Measurements from ENCODE around the gene PTPN18. TPM values are rescaled to one million over a fixed set of nuclear protein-coding genes. Genes with fewer than 3 reads are reported as not detected.

Gene PTPN18
- total RNA-seq, 2 donors from 2014 or later: 79.2 to 93.3 TPM

GRCh38 chr2:130382313-130382917 lies 26.6 kb downstream of the PTPN18 start:
- H3K36me3 ChIP-seq: no peaks in the 10 kb centered on the region
- H3K9me3 ChIP-seq: no peaks in the 10 kb centered on the region
- DNase-seq (ENCODE audit: low spot score) (no peak), ATAC-seq (ENCODE audit: insufficient number of reproducible peaks, low FRiP score, low read depth) (no peak)
- H3K27ac ChIP-seq: no peak overlapping the region
- H3K27me3 ChIP-seq (replicated peaks; ENCODE audit: insufficient read depth): no peaks in the 10 kb centered on the region
- TF ChIP-seq, protein P1, sequence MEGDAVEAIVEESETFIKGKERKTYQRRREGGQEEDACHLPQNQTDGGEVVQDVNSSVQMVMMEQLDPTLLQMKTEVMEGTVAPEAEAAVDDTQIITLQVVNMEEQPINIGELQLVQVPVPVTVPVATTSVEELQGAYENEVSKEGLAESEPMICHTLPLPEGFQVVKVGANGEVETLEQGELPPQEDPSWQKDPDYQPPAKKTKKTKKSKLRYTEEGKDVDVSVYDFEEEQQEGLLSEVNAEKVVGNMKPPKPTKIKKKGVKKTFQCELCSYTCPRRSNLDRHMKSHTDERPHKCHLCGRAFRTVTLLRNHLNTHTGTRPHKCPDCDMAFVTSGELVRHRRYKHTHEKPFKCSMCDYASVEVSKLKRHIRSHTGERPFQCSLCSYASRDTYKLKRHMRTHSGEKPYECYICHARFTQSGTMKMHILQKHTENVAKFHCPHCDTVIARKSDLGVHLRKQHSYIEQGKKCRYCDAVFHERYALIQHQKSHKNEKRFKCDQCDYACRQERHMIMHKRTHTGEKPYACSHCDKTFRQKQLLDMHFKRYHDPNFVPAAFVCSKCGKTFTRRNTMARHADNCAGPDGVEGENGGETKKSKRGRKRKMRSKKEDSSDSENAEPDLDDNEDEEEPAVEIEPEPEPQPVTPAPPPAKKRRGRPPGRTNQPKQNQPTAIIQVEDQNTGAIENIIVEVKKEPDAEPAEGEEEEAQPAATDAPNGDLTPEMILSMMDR (IDR thresholded peaks at IDR 0.05): no peak
- H3K4me3 ChIP-seq: no peak overlapping the region
- peaks cover 0 to 6% of the 10 kb centered on the region in 2 donors for H3K4me1 ChIP-seq (ENCODE audit: control insufficient read depth in 1 of 2, low read depth in 2 of 2)

- Histone ChIP-seq H3K27me3 (replicated peaks; ENCODE audit: insufficient read depth) (no peaks in the 10 kb centered on the region), H3K4me3 (no peak overlapping the region), H3K9me3 (no peaks in the 10 kb centered on the region), H3K27ac (no peak overlapping the region), H3K4me1 (ENCODE audit: control insufficient read depth in 1 of 2, low read depth in 2 of 2) (peaks cover 5 to 11% of the 10 kb centered on the region in 2 donors), H3K36me3 (no peaks in the 10 kb centered on the region)
- DNase-seq (ENCODE audit: low spot score): no peak
- TF ChIP-seq, protein P1 (IDR thresholded peaks at IDR 0.05): no peak
- no peak for ATAC-seq (ENCODE audit: insufficient number of reproducible peaks, low FRiP score, low read depth)
Observed at GRCh38 chr2:130385709-130386108, 29.9 kb downstream of the PTPN18 start.

GRCh38 chr2:130387071-130387400 lies 31.2 kb downstream of the PTPN18 start:
- no peaks in the 10 kb centered on the region for H3K36me3 ChIP-seq
- H3K9me3 ChIP-seq: no peaks in the 10 kb centered on the region
- DNase-seq (ENCODE audit: low spot score) (no peak), ATAC-seq (ENCODE audit: insufficient number of reproducible peaks, low FRiP score, low read depth) (no peak)
- peaks cover 11 to 13% of the 10 kb centered on the region in 2 donors for H3K4me1 ChIP-seq (ENCODE audit: control insufficient read depth in 1 of 2, low read depth in 2 of 2)
- TF ChIP-seq, protein P1 (IDR thresholded peaks at IDR 0.05): no peak
- H3K27ac ChIP-seq: peak overlapping the region in 1 of 2 donors; percentile 44
- H3K4me3 ChIP-seq: no peak overlapping the region
- no peaks in the 10 kb centered on the region for H3K27me3 ChIP-seq (replicated peaks; ENCODE audit: insufficient read depth)

GRCh38 chr2:130387804-130388203 lies 31.9 kb downstream of the PTPN18 start:
- Histone ChIP-seq H3K9me3 (no peaks in the 10 kb centered on the region), H3K4me3 (no peak overlapping the region), H3K36me3 (no peaks in the 10 kb centered on the region), H3K27me3 (replicated peaks; ENCODE audit: insufficient read depth) (no peaks in the 10 kb centered on the region), H3K27ac (peak overlapping the region in 1 of 2 donors; percentile 28), H3K4me1 (ENCODE audit: control insufficient read depth in 1 of 2, low read depth in 2 of 2) (peaks cover 13 to 16% of the 10 kb centered on the region in 2 donors)
- DNase-seq (ENCODE audit: low spot score) (no peak), ATAC-seq (ENCODE audit: insufficient number of reproducible peaks, low FRiP score, low read depth) (no peak)
- TF ChIP-seq, protein P1 (IDR thresholded peaks at IDR 0.05): no peak

DNA sequence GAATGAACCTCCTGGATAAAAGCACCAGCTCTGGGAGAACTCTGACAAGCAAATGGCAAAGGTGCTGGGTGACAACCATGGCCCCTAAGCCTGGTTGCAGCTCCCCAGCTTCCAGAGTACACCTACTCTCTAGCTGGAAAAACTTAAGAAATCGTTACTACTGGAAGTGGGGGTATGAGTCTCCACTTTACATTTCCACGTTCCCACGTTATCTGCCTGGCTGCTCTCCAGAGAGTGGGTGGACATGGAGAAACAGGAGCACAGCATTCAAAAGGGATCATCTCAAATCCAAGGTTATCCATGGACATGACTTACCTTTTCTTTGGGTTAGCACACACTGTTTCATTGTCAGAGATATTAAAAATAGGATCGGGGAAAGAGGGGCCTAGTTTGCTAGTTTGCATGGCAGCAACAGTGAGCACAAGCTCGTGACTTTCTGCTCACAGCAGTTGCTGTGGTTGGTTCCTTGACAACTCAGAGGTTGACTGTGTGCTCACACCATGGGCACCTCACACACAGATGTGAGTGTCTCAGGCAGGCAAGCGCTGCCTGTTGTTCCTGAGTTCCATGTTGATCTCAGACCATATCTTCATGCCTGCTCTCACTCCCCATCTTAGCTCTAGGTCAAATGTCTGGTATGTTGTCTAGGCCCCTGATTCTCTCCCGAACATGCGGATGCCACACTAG lies 32.5 kb downstream of the PTPN18 start:
- Histone ChIP-seq H3K4me1 (ENCODE audit: control insufficient read depth in 1 of 2, low read depth in 2 of 2) (peaks cover 13 to 16% of the 10 kb centered on the region in 2 donors), H3K4me3 (no peak overlapping the region), H3K27ac (peak overlapping the region in 1 of 2 donors; percentile 28), H3K9me3 (no peaks in the 10 kb centered on the region), H3K36me3 (no peaks in the 10 kb centered on the region), H3K27me3 (replicated peaks; ENCODE audit: insufficient read depth) (no peaks in the 10 kb centered on the region)
- ATAC-seq (ENCODE audit: insufficient number of reproducible peaks, low FRiP score, low read depth): no peak
- no peak for DNase-seq (ENCODE audit: low spot score)
- TF ChIP-seq, protein P1 (IDR thresholded peaks at IDR 0.05): no peak
